Measurements from ENCODE around the gene ACTR1A.

Gene ACTR1A

DNA sequence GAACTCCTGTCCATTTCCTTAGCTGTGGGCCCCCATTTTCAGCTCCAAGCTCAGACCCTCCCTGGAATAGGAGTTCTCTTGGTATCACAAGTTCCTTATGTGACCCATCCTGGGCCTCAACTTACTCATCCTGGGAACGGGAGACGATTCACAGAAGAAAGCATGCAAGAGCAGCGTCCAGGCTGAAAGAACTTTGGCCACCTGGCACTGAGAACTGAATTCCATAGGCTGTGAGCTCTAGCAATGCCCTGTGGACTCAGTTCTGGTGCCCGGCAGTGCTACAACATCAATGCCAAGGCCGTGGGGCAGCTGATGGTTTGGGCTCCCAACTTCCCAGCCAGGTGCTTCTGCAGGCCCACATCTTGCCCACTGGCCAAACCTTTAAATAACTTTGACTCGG is 66.2 kb downstream of the ACTR1A start:
- no peak for DNase-seq (ENCODE audit: low read depth in 1 of 2, low spot score in 1 of 2)

DNA sequence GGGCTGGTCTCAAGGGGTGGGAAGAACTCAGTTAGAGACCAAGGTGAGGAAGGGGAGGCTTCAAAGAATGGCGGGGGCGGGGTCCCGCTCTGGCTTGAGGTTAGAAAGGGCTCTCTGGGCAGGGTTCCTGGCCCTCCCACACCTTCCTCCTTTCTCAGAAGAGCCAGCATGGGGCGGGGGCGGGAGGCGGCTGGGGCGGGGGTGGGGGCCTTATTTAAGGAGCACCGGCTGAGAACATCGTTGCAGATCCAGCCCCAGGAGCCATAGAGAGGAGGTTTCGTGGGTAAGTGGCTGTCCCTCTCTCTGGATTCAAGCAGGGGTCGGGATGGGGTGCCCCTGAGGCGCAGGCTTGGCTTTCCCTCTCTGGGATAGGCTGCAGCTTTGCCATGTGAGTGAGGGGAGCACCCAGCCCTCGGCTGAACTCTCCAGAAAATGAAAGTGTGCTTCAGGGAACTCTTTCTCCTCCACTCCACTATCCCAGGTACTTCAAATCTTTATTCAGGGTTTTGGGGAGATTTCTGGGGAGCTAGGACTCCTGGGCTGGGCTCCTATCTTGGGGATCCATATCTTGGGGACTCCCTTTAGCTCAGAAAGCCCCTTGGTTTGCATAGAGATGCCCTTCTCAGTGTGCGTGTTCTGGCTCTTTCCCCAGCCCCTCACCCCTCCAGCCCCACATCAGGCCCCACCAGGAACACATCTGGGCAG is 66.8 kb downstream of the ACTR1A start:
- DNase-seq (ENCODE audit: low read depth in 1 of 2, low spot score in 1 of 2) = peak in 1 of 2 experiments; percentile 24
- no peak for TF ChIP-seq SPI1 (IDR thresholded peaks at IDR 0.05; ENCODE audit: borderline replicate concordance, low read depth)
- TF ChIP-seq, protein P1, sequence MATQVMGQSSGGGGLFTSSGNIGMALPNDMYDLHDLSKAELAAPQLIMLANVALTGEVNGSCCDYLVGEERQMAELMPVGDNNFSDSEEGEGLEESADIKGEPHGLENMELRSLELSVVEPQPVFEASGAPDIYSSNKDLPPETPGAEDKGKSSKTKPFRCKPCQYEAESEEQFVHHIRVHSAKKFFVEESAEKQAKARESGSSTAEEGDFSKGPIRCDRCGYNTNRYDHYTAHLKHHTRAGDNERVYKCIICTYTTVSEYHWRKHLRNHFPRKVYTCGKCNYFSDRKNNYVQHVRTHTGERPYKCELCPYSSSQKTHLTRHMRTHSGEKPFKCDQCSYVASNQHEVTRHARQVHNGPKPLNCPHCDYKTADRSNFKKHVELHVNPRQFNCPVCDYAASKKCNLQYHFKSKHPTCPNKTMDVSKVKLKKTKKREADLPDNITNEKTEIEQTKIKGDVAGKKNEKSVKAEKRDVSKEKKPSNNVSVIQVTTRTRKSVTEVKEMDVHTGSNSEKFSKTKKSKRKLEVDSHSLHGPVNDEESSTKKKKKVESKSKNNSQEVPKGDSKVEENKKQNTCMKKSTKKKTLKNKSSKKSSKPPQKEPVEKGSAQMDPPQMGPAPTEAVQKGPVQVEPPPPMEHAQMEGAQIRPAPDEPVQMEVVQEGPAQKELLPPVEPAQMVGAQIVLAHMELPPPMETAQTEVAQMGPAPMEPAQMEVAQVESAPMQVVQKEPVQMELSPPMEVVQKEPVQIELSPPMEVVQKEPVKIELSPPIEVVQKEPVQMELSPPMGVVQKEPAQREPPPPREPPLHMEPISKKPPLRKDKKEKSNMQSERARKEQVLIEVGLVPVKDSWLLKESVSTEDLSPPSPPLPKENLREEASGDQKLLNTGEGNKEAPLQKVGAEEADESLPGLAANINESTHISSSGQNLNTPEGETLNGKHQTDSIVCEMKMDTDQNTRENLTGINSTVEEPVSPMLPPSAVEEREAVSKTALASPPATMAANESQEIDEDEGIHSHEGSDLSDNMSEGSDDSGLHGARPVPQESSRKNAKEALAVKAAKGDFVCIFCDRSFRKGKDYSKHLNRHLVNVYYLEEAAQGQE (IDR thresholded peaks at IDR 0.05; ENCODE audit: insufficient replicate concordance, low read depth) = no peak
- TF ChIP-seq, protein P2, sequence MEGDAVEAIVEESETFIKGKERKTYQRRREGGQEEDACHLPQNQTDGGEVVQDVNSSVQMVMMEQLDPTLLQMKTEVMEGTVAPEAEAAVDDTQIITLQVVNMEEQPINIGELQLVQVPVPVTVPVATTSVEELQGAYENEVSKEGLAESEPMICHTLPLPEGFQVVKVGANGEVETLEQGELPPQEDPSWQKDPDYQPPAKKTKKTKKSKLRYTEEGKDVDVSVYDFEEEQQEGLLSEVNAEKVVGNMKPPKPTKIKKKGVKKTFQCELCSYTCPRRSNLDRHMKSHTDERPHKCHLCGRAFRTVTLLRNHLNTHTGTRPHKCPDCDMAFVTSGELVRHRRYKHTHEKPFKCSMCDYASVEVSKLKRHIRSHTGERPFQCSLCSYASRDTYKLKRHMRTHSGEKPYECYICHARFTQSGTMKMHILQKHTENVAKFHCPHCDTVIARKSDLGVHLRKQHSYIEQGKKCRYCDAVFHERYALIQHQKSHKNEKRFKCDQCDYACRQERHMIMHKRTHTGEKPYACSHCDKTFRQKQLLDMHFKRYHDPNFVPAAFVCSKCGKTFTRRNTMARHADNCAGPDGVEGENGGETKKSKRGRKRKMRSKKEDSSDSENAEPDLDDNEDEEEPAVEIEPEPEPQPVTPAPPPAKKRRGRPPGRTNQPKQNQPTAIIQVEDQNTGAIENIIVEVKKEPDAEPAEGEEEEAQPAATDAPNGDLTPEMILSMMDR (IDR thresholded peaks at IDR 0.05; ENCODE audit: insufficient read depth, low read length) = no peak
- TF ChIP-seq POLR2AphosphoS5 (IDR thresholded peaks at IDR 0.05; ENCODE audit: low read depth) = no peak
- H3K4me3 ChIP-seq (replicated peaks; ENCODE audit: insufficient read depth, low read length) = no peak overlapping the region
- H3K27me3 ChIP-seq (ENCODE audit: insufficient read depth, poor library complexity, severe bottlenecking) = no peaks in the 10 kb centered on the region
- H3K27ac ChIP-seq (replicated peaks) = no peak overlapping the region

More for the DNA sequence above, 66.2 kb downstream of the ACTR1A start:
- no peak overlapping the region for H3K4me3 ChIP-seq (replicated peaks; ENCODE audit: insufficient read depth, low read length)
- TF ChIP-seq GABPA (IDR thresholded peaks at IDR 0.05; ENCODE audit: low read depth) (no peak), SPI1 (IDR thresholded peaks at IDR 0.05; ENCODE audit: borderline replicate concordance, low read depth) (no peak), POLR2AphosphoS5 (IDR thresholded peaks at IDR 0.05; ENCODE audit: low read depth) (no peak)
- TF ChIP-seq, protein P2 (IDR thresholded peaks at IDR 0.05; ENCODE audit: insufficient read depth, low read length) = no peak
- TF ChIP-seq, protein P1 (IDR thresholded peaks at IDR 0.05; ENCODE audit: insufficient replicate concordance, low read depth) = no peak
- no peak overlapping the region for H3K27ac ChIP-seq (replicated peaks)
- H3K27me3 ChIP-seq (ENCODE audit: insufficient read depth, poor library complexity, severe bottlenecking) = no peaks in the 10 kb centered on the region

DNA sequence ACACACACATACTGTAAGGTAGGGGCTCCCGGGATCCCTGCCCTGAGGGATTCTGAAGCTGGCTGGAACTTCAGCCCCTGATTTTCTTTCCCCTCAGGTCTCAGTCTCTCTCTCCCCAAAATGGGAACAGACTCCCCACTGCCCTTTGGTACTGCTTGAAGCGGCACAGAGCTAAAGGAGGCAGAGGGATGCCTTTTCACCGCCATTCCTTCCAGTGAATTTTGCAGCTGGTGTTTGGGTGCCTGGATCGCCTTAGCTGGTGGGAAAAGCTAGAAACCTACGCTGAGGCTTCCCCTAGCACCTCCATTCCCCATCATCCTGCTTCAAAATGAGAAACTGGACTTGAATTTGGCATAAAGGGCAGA is 67.4 kb downstream of the ACTR1A start:
- TF ChIP-seq GABPA (IDR thresholded peaks at IDR 0.05; ENCODE audit: low read depth) = no peak
- TF ChIP-seq, protein P2 (IDR thresholded peaks at IDR 0.05; ENCODE audit: insufficient read depth, low read length) = no peak
- no peak overlapping the region for H3K27ac ChIP-seq (replicated peaks)
- no peaks in the 10 kb centered on the region for H3K27me3 ChIP-seq (ENCODE audit: insufficient read depth, poor library complexity, severe bottlenecking)
- no peak for DNase-seq (ENCODE audit: low read depth in 1 of 2, low spot score in 1 of 2)
- no peak overlapping the region for H3K4me3 ChIP-seq (replicated peaks; ENCODE audit: insufficient read depth, low read length)
